Measurements from ENCODE around the gene TMEM63B.

DNA sequence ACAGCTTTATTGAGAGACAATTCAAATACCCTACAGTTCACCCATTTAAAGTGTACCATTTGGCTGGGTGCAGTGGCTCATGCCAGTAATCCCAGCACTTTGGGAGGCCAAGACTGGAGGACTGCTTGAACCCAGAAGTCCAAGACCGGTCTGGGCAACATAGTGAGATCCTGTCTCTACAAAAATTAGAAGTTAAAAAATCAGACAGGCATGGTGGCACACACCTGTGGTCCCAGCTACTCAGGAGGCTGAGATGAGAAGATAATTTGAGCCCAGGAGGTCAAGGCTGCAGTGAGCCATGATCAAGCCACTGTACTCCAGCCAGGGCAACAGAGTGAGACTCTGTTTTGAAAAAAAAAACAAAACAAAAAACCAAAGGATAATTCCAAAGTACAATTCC is 40.2 kb downstream of the TMEM63B start:
- no peak for TF ChIP-seq CTCF (IDR thresholded peaks at IDR 0.05)
- no peak for TF ChIP-seq EZH2 (IDR thresholded peaks at IDR 0.05; ENCODE audit: borderline replicate concordance, insufficient read depth, low read depth, low read length, poor library complexity, severe bottlenecking)
